ENCODE results near the gene ANKDD1B.
"Not testable (repeated sequence)": the region's sequence is repeated elsewhere in the genome, so short reads cannot be mapped to it uniquely, and the experiment has no call there.

Gene ANKDD1B

GRCh38 chr5:75611311-75612225 is at the start of gene ANKDD1B:
Gene ANKDD1B, plus strand, starts transcription at chr5:75611453. Its CDS starts 182 bp downstream, at chr5:75611635.
- DNase-seq (ENCODE audit: low spot score) = no peak

- not testable (repeated sequence) for DNase-seq (ENCODE audit: low spot score)
These were observed 45.1 kb upstream of the ANKDD1B start for GRCh38 chr5:75565991-75566709.

- DNase-seq (ENCODE audit: low spot score) = peak; percentile 54
These were observed 44.4 kb upstream of the ANKDD1B start for GRCh38 chr5:75566710-75567309.

- no peak for DNase-seq (ENCODE audit: low spot score)
These were observed 43.5 kb upstream of the ANKDD1B start for GRCh38 chr5:75567710-75568109.

- DNase-seq (ENCODE audit: low spot score) = no peak
These were observed 43.1 kb upstream of the ANKDD1B start for GRCh38 chr5:75568202-75568601.

- DNase-seq (ENCODE audit: low spot score) = no peak
These were observed 39.7 kb upstream of the ANKDD1B start for GRCh38 chr5:75571547-75571946.

- no peak for DNase-seq (ENCODE audit: low spot score)
These were observed 36.5 kb upstream of the ANKDD1B start for GRCh38 chr5:75574791-75575190.

- not testable (repeated sequence) for DNase-seq (ENCODE audit: low spot score)
These were observed 33.0 kb upstream of the ANKDD1B start for GRCh38 chr5:75578280-75578679.

- no peak for DNase-seq (ENCODE audit: low spot score)
These were observed 26.6 kb upstream of the ANKDD1B start for GRCh38 chr5:75584641-75585040.

- no peak for DNase-seq (ENCODE audit: low spot score)
These were observed 22.6 kb upstream of the ANKDD1B start for GRCh38 chr5:75588666-75589065.

GRCh38 chr5:75600535-75600934 is 10.7 kb upstream of the ANKDD1B start:
- no peak for DNase-seq (ENCODE audit: low spot score)

- DNase-seq (ENCODE audit: low spot score) = no peak
These were observed 9.7 kb upstream of the ANKDD1B start for GRCh38 chr5:75601567-75601966.

GRCh38 chr5:75601996-75602395 is 9.3 kb upstream of the ANKDD1B start:
- no peak for DNase-seq (ENCODE audit: low spot score)

GRCh38 chr5:75603371-75603770 is 7.9 kb upstream of the ANKDD1B start:
- no peak for DNase-seq (ENCODE audit: low spot score)

GRCh38 chr5:75603821-75604220 is 7.4 kb upstream of the ANKDD1B start:
- no peak for DNase-seq (ENCODE audit: low spot score)

- DNase-seq (ENCODE audit: low spot score) = not testable (repeated sequence)
These were observed 3.9 kb upstream of the ANKDD1B start for GRCh38 chr5:75607341-75607740.

GRCh38 chr5:75608870-75609269 is 2.4 kb upstream of the ANKDD1B start:
- peak; percentile 7 for DNase-seq (ENCODE audit: low spot score)

- no peak for DNase-seq (ENCODE audit: low spot score)
These were observed 1.1 kb upstream of the ANKDD1B start for GRCh38 chr5:75610201-75610600.

GRCh38 chr5:75610859-75611310 is 368 bp upstream of the ANKDD1B start:
- not testable (repeated sequence) for DNase-seq (ENCODE audit: low spot score)

- no peak for DNase-seq (ENCODE audit: low spot score)
These were observed 945 bp downstream of the ANKDD1B start for GRCh38 chr5:75612226-75612569.

- no peak for DNase-seq (ENCODE audit: low spot score)
These were observed 1.6 kb downstream of the ANKDD1B start for GRCh38 chr5:75612901-75613300.

- DNase-seq (ENCODE audit: low spot score) = no peak
These were observed 2.9 kb downstream of the ANKDD1B start for GRCh38 chr5:75614176-75614575.

All from hematopoietic multipotent progenitor cell treated with erythropoietin and hydrocortisone succinate and interleukin-3 and kit ligand, for 15 days (in vitro differentiated cells).